CD4-positive, alpha-beta T cell treated with Interleukin-10 for 1 hour (primary cell): Measurements from ENCODE around the gene CELA1.
"Not testable (repeated sequence)": the region's sequence is repeated elsewhere in the genome, so short reads cannot be mapped to it uniquely, and the experiment has no call there.

ENCODE experiments used
- DNase-seq: peaks from one replicate; pipeline ENCODE4 v3.0.0-alpha.2; 2020

CELA1 gene

DNA sequence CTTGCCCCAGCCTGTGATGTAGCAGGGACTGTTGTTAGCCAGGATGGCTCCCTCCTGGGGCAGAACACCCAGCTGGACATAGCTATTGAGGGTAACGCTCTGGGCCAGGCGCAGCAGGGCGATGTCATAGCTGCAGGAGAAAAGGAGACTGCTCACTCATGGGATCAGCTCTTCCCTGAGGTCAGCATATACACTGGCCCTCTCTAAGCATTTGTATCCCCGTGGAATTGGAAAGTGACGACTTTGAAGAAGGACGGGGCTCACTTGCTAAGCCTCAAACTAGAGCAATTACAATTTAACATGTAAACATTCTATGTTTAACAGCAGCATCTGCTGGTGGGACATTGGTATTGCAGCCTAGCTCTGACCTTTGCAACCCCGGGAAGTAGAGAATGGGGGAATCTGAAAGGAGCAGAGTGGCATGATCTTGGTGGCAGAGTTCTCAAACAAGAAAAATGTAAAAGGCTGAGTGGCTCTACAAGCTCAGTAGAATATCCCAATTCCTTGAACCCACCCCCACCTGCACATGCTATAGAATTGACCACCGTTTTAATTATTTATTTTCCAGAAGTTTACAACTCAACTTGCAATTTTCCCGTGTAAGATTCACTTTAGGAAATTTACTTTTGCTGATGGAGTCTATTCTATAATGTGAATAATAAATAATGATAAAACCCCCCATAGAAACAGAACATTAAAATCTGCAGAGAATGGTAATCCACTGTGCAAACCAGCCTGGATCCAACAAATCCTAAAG is 5.0 kb downstream of the CELA1 start:
- DNase-seq, result peak; percentile 85

DNA sequence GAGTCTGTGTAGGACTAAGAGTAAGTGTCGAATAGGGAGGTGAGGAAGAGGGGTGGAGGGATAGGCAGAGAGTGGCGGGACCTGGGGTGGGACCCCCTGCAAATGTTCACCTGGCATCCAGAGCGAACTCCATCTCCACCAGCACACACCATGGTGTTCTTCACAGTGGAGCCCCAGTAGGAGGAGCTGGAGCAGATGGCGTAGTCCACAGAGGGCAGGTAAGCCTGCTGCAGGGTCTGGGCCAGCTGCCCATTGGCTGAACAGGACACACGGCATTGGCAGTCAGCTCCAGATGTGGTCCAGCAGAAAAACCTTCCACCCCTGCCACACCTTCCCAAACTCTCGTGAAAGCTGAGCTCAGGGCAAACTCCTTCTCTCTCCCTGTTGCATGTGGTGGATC is 6.7 kb downstream of the CELA1 start:
- no peak for DNase-seq

DNA sequence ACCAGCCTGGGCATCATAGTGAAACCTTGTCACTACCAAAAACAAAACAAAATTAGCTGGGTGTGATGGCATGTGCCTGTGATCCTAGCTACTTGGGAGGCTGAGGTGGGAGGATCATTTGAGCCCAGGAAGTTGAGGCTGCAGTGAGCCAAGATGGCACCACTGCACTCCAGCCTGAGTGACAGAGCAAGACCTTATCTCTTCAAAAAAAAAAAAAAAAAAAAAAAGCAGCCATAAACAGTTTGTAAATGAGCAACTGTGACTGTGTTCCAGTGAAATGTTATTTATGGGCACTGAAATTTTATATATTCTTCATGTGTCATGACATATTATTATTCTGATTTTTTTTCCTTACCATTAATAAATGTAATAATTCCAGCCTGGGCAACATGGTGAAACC is 9.1 kb downstream of the CELA1 start:
- DNase-seq, result not testable (repeated sequence)

DNA sequence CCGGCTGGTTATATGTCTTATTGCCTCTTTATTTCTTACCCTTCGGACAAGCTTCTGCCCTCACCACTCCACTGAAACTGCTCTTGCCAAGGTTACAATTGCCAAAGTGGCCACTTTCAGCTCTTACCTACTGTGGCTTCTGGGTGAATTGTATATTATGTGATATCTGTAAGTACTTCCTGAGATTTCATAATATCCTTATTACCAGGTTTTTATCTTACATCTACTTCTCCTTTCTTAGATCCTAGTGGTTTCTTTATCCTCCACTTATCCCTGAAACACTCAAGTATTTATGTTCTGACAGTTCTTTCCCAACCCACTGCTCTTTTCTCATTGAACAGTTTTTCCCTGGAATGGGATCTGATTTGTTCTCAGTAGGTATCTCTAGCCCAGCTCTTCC is 10.5 kb downstream of the CELA1 start:
- DNase-seq, result no peak

DNA sequence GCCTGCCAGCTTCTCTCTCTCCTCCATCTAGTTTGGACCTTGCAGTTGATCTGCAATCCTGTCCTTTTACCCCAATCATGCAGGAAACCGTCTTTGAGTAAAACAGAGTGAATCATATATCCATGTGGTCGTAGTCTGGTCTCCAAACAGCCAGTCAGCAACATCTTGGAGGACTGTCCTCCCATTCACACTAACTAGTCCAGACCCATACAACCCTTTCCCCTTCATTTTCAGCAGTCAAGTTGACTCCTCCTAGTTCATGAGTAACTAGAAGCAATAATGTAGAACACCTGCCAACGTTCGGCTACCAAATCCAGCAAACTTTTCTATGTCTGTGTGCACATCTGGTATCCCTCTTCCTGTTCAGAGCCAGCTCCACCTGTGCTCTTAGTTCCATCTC is 11.7 kb downstream of the CELA1 start:
- DNase-seq, result no peak

DNA sequence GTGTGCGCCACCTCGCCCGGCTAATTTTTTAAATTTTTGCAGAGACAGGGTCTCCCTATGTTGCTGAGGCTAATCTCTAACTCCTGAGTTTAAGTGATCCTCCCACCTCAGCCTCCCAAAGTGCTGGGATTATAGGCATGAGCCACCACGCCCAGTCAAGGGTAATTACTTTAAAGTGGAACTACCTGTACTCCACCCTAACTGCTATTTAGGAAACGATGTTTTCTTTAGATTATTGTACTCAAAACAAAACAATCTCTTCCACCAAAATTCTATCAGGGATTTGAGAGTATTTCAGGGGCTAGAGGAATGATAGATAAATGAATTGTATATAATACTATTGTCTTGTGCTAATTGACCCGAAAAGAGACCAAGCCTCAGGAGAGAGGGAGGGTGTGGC is 12.9 kb downstream of the CELA1 start:
- DNase-seq, result no peak

DNA sequence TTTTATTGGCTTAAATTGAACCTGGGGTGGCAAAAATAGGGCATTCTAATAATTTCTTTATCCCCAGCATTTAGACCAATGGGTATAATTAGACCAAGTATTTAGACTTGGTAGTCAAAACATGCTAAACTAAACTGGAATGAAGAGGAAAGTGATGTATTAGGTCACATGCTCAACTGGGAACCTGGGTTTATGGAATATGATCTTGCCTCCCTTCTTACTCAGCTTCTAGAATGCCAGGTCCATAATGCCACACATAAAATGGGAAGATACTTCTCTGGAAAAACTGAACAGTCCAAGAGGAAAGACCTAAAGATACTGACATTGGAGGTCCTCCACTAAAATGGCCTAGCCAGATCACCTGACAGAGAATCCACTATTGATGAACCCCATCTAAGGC is 16.3 kb downstream of the CELA1 start:
- DNase-seq, result no peak

DNA sequence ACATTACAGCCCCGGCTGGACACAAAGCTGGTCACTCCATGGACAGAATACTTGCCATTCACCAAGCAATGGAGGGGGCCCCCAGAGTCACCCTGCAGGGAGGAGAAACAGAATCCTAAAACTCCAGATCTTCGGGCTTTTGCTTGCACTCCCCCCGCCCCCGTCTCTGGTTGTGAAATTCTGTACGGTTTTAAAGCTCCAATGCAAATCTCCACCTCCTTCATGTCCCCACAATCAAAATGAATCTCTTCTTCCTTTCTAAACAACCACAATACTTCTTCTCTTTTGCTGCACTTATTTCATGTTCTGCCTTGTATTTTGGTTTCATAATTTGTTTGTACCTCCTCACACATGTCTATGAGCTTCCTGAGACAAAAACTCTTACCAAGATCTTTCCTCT is 16.7 kb downstream of the CELA1 start:
- no peak for DNase-seq

DNA sequence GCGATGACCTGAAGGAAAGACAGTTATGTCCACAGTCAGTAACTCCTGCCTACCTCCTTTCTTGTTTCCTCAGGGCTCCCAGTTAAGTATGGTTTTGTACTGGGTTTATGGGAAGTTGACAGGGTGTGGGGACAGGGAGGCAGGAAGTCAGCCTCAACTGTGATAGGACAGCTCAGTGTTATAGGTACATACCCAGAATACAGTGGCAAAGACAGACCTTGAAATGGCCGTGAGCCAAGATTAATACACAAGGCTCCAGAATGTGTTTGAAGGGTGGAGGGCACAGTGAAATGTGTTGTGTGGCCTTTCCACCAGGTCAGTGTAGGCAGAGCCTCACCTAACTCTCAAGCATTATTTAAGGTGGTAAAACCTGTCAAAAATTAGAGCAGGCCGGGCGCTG is 17.9 kb downstream of the CELA1 start:
- DNase-seq, result no peak

DNA sequence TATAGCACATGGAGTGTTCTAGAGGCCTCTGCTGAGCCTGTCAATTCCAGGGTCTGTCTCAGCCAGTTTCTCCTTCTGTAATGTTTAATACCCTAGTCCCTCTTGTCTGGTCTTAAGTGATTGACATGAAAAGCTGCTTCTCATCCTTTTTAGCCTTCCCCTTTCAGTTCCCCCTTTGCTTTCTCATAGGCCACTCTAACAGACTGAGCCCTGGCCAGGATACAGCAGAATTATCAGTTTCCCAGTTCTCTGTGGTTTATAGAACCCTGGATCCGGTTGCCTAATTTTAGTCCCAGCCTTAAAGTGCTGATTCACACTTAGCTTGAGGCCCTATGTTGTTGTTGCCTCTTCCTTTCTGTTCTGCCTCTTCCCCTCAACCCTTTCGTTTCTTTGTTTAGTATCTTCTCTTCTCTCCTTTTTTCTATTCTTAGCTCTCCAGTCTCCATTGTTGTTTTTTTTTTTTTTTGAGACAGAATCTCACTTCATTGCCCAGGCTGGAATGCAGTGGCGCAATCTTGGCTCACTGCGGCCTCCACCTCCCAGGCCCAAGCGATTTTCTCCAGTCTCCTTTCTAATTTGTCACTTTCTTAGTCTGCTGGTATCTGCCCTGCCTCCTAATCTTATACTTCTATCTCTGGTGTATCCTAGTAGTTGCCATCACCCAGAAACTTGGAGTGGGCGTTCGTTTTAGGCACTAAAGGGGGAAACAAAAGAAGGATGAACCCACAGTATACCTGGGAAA is 19.6 kb downstream of the CELA1 start:
- peak; percentile 37 for DNase-seq

DNA sequence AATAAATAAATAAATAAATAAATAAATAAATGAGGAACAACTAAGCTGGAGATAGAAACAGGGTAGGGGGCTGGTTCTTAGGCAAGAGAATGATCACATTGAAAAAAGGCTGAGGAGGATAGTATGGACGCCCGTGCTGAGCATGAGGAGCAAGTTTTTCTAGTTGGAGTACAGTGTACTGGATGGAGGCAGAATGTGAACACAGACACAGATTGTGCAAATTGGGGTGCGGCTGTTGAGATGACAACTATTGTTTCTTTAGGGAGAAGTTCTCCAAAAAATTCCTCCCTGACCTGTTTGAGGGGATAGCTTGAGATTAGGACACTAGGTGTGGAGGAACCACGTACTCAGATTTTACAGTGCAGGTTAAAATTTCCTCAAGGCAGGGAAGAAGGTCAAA is 21.5 kb downstream of the CELA1 start:
- no peak for DNase-seq

DNA sequence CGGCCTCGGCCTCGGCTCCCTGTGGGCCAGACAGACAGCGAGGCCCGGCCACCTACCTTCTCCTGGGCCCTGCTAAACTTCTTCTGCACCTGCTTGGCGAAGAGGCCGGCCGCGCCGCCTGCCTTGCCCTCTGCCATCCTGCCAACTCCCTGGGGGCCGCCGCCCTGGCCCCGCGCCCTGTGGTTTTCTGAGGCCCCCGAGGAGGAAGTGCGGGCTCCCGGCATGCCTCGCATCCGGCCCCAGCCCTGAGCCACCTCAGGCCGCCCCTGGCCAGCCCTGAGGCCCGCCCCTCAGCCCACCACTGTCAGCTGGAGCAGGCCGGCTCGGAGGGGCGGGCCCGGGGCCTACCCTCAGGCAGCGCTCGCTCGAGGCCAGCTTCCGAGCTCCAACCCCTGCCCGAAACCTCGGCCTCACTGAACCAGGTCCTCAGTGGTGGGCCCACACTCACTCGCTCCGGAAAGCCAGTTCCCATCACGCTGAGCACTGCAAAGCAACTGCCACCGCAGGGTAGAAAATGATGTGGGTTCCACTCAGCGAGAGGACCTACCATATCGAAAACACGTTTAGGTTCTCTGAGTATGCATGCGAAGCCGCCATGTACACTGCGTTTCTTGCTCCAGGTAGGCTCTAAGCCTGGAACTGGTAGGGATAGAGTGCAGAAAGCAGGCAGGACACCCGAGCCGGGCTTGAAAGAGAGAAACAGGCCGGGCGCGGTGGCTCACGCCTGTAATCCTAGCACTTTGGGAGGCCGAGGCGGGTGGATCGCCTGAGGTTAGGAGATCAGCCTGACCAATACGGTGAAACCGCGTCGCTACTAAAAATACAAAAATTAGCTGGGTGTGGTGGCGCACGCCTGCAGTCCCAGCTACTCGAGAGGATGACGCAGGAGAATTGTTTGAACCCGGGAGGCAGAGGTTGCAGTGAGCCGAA is 22.2 kb downstream of the CELA1 start, which contains the start of gene BIN2:
Gene BIN2 (minus strand): TSS at position 209 of the 930 bp plus-strand sequence. CDS start 72 bp downstream, at position 137.
- DNase-seq, result peak; percentile 74

DNA sequence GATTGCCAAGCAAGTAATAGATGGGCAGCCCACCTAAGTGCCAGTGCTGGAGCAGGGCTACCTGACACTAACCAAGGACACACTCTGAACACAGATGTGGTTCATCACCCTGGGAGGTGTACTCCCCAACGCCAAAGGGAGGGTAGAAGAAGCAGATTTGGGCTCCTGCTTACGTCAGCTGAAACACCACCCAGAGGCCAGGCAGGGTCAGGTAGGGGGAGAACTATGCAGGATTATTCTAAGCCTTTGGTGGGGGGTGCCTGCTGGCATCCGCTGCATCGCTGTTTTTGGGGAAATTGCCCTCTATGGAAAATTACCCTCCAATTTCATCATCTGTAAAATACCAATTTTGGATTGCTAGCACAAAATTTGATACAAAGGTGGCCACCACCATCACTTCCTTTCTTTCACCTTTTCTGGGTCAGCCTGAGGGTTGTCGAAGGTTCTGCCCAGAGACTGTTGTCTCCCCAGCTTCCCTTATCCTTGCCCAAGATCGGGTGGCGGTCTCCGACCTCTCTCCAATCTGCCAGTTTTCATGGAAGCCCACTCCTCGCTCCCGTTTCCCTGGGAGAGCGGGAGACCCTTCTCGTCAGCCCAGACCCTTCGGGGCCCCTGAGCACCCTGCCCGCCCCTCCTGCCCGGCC is 23.0 kb downstream of the CELA1 start:
- DNase-seq, result peak; percentile 75

DNA sequence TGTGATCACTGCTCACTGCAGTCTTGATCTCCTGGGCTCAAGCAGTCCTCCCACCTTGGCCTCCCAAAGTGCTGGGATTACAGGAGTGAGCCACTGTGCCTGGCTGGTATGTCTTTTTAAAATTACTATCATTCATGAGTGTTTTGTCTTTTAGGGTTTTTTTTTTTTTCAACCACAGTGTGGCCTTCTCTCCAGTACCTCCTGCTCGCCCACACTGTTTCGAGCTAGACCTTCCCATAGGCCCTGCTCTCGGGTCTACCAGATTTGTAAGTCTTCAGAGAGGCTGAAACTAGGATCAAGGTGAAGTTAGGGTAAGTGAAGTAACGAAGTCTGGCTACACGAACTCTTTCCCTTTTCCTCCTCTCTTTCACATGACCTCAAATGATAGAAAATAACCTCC is 24.0 kb downstream of the CELA1 start:
- DNase-seq, result peak; percentile 15

DNA sequence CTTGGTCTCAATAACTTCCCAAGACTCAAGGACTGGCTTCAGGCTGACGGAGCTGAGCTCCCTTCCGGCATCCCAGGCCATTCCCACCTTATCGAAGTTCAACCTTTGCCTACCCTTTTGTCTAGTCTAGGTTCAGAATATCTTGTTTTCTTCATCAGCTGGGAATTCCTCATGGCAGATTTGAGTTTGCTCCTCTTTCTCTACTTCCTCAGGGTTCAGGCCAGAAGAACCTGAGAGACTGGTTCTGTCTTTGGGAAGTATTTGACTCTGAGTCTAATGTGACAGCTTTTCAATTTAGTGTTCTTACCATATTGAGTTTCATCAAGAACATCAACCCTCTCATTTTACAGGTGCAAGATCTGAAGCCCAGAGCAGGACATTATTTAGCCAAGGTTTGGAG is 24.6 kb downstream of the CELA1 start:
- DNase-seq, result no peak

DNA sequence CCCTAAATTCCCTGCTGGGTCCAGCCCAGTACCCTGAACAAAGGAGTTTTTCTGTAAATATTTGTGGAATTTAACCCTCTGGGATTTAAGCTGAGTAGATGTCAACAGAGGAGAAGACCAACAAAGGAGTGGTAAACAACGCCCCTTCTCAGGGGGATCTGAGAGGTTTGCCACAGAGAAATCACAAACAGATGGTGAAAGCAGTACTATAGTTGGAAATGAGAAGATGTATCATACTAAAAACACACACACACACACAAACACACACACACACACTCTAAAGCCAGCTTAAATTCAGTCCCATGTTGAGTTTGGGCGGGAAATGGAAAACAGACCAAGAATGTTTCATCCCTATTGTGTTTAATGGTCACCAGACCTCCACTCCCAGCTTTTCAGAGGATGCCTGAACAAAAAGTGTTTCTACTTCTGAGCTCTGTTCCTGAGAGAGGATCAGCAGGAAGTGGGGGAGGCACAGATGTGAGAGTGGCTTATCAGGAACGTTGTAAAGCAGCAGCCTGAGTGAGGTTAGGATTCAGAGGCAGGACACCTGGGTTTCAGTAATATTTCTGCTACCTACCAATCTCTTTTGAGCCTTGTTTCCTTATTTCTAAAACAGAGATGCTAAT is 25.7 kb downstream of the CELA1 start:
- DNase-seq, result peak; percentile 39

DNA sequence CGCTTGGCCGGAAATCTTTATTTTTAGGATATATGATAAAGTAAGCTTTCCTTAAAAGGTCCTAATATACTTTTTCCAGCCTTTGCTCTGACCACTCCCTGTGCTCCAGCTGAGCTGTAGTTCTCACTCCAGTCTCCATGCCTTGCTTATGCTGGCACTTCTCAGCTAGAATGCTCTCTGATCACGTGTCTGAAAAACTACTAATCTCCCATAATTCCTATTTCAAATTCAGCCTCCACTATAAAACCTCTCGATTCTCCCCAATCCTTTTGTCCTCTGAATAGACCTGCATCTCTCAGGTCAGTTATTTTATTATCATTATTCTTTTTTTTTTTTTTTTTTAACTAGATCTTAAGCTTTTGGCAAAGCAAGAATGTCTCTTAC is 26.2 kb downstream of the CELA1 start:
- no peak for DNase-seq

DNA sequence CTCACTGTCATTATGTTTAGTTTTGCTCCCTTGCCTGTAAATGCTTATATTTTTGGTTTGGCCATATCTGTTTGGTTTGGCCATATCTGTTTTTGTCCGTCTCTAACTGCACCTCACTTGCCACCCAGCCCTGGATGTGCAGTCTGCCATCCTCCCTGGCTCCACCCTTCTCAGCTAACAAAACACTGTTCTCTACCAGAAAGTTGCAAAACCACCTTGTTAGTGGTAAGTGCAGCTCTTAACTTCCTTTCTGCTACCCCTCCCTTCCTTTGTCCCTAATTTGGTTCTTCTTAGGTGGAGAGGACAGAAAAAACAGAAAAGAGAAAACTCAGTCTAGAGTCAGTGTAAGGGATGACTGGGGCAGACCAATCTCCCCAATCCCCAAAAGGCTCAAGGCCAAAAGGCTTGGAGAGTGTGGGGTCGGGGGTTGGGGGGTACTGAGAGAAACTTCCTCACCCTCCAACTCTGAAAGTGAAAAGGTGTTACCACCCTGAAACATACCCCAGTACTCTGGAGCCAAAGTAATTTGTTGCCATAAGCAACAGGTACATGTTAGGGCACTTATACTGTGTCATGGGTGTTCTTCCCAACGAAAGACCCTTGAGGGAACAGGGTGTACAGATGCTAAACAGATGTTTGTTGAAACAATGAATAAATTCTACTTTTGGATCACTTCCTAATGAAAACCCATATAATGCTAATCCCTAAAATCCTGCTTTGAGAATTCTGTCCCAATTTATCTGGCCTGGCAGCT is 27.5 kb downstream of the CELA1 start:
- peak; percentile 73 for DNase-seq

DNA sequence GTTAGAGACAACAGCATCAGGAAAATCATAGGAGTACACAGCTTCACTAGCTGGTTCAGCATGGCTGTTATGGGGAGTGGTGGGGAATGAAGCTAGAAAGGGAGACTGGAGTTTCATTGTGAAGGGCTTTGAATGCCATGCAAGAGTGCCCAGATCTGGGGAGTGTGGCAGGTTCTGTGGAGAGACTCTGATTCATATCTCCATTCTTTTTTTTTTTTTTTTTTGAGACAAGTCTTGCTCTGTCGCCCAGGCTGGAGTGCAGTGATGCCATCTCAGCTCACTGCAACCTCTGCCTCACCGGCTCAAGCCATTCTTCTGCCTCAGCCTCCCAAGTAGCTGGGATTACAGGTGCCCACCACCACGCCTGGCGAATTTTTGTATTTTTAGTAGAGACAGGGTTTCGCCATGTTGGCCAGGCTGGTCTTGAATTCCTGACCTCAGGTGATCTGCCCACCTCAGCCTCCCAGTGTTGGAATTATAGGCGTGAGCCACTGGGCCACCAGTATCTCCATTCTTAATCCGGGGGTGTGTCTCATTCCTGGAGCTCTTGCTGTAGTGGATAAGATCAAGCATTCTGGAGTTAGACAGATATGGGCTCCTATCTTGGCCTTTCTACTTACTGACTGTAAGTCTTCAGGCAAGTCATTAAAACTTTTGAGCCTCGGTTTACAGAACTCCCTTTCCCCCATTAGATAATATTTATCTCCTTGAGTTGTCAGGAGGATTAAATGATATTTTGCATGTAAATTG is 28.2 kb downstream of the CELA1 start:
- DNase-seq, result not testable (repeated sequence)

DNA sequence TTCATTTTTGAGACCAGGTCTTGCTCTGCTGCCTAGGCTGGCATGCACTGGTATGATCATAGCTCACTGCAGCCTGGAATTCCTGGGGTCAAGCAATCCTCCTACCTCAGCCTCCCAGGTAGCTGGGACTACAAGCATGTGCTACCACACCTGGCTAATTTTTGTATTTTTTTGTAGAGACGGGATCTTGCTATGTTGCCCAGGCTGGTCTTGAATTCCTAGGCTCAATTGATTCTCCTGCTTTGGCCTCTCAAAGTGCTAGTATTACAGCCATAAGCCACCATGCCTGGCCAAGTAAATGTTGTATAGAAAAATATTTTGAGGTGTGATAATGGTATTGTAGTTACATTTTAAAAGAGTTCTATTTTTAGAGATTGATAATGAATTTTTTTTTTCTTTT is 35.1 kb downstream of the CELA1 start:
- no peak for DNase-seq
